OCI-LY1 (cell line): Measurements from ENCODE around the gene CRB3.

ENCODE experiments used
- CTCF ChIP-seq: fragments of 200-600 bp; sonication (generic), shearing (Covaris generic); IDR thresholded peaks from 2 replicates; pipeline ENCODE4 v1.5.1; 2017; ENCODE audit warnings: mild to moderate bottlenecking, antibody characterized with exemption, low read length, moderate library complexity, mixed read lengths
- EZH2 ChIP-seq: fragments of 200-600 bp; sonication (generic), shearing (Covaris generic); IDR thresholded peaks from 2 replicates; pipeline ENCODE4 v1.8.0; 2017; ENCODE audit warnings: borderline replicate concordance, mixed run types, mild to moderate bottlenecking, antibody characterized with exemption, low read length, moderate library complexity, mixed read lengths

DNA sequence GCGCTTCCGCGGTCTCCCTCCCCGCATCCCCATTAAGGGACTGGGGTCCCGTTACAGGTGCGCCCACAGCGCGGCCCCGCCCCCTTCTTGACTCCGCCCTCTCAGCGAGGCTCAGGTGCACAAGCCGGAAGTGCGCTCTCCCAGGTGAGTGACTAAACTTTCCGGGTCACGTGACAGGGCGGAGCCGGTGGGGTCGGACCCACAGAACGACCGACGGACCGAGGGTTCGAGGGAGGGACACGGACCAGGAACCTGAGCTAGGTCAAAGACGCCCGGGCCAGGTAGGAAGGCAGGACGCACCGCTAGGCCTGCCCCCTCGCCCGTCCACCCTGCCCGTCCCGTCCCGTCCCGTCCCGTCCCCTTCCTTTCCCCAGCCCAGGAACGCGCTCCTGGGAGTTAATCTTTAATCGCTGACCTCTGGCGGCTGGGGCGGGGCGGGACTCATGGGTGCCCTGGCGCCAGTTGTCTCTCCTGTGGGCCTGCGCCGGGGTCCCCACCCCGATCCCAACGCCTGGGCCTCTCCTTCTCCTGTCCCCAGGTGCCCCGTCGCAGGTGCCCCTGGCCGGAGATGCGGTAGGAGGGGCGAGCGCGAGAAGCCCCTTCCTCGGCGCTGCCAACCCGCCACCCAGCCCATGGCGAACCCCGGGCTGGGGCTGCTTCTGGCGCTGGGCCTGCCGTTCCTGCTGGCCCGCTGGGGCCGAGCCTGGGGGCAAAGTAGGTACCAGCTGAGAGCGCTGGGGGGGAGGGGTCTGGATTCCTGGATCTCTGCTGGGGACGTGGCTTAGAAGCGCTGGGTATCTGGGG is at the start of gene CRB3:
- TF ChIP-seq CTCF (no peak), EZH2 (no peak)
